SK-MEL-5 (cell line): Measurements from ENCODE around the gene MICAL3. TPM values are rescaled to one million over a fixed set of nuclear protein-coding genes. Genes with fewer than 3 reads are reported as not detected.

Experiments
- DNase-seq: peaks from one replicate; pipeline ENCODE4 v3.0.0-alpha.2; 2016; ENCODE audit warnings: low read depth, low spot score
- in situ Hi-C: cut with HindIII; loops from 2 replicates; pipeline ENCODE4 v1.10.0; 2016; ENCODE audit warnings: low sequenced_read_pairs, high pct_unique_total_duplicates, low pct_unique_long_range_greater_than_20kb
- total RNA-seq: library from RNA; depleted of rRNA; stranded (reverse); fragments of >200 nt; shearing (Covaris generic); gene quantifications from 2 replicates; pipeline ENCODE4 v1.2.3, GENCODE V29; 2014

MICAL3 gene
- total RNA-seq, 1 experiment from 2014 or later = 36.6 TPM

DNA sequence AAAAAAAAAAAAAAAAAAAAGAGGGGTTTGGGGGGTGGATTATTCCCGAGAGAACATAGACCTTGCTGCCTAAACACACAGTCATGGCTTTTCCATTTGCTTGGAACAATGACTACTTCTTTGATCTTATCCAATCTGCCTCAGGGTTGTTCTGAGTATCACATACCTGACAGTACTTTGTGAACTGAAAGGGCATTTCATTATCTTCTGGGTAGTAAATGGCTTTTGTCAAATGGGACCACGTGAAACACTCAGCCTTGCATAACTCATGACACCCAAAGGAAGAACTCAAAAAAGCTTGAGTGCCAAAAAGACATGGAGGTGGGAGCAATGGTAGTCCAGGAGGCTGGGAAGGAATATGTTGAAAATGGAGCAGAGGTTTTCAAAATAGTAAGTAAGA, 126.9 kb downstream of the MICAL3 start:
- in situ Hi-C loops = no loop called here
- DNase-seq = peak; percentile 75

GRCh38 chr22:17896586-17896985, 127.8 kb downstream of the MICAL3 start:
- peak; percentile 71 for DNase-seq
- in situ Hi-C loops = no loop called here

DNA sequence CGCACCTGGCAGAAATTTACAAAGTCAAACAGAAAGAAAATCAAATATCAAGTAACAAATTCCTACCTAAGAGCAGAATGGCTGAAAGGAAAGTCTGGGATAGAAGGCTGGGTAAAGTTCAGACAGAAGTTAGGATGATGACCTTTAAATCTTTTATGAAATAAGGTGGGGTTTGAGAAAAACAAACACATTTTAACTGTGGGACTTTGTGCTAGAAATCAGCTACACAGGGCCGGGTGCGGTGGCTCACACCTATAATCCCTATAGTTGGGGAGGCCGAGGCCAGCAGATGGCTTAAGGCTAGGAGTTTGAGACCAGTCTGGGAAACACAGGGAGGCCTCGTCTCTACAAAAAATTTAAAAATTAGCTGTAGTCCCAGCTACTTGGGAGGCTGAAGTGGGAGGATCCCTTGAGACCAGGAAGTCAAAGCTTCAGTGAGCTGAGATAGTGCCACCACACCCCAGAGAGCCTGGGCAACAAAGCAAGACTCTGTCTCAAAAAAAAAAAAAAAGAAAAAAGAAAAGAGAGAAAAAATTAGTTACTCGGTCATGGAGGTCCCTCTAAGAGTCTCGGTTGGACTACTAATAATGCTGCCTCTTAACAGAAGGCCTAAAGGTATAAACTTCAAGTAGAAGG, 130.3 kb downstream of the MICAL3 start:
- in situ Hi-C loops = no loop called here
- no peak for DNase-seq

DNA sequence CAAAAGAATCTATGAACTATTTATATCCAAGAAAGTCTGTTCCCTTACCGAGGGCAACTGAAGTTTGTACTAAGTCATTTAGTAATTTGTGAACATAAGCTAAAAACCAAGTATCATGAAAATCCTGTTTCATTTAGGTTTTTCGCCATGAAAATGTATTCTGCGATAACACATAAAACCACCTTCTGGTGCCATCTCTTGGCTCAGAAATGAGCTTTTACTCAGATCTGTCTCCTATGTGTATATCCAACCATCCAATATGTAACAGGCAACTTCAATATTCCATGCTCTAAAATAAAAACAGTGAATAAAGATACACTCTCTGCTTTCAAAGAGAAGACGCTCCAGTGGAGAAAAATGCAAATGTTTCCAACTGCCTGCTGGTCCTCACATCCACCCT, 132.0 kb downstream of the MICAL3 start:
- in situ Hi-C loops = no loop called here
- DNase-seq = no peak

GRCh38 chr22:17891481-17892167, 132.7 kb downstream of the MICAL3 start:
- in situ Hi-C loops = no loop called here
- DNase-seq = peak; percentile 49

- DNase-seq = no peak
- in situ Hi-C loops = no loop called here
Observed at GRCh38 chr22:17890892-17891291, 133.5 kb downstream of the MICAL3 start.

DNA sequence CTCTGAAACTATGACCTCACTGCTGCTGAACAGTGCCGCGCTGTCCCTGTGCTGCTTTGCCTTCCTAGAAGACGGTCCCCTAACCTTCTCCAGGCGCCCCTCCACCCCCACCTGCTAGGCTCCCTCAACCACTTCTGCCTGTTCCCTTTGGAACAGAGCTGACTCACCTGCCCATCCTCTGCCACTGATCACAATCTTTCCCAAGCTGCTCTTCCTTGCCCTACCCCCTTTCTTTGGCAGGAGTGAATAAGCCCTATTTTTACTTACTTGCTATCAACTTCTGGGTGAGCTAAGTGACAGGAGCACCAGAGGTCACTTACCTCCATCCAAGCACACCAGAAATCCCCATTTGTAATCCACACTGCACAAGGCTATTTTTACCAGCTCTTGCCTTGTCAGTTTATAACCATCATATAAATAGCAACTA, 134.1 kb downstream of the MICAL3 start:
- in situ Hi-C loops = no loop called here
- no peak for DNase-seq

GRCh38 chr22:17888855-17889254, 135.5 kb downstream of the MICAL3 start:
- DNase-seq = peak; percentile 56
- in situ Hi-C loops = no loop called here

DNA sequence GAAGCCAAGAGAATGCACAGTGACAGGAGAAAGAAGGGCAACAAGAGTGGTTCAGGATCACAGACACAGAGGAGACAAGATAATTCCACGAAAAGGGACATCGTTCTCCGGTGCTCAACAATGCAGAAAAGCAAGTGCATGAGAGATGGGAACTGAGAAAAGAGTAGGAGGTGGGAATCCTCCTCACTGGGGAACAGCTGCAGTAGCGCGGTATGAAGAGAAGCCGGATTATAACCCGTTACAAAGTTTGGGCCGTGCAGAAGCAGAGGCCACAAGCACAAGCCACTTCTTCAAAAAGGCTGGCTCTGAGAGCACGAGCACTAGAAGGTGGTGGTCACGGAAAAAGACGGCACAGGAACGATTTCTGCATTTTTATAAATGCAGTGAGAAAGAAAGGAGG, 135.9 kb downstream of the MICAL3 start:
- in situ Hi-C loops = no loop called here
- no peak for DNase-seq

DNA sequence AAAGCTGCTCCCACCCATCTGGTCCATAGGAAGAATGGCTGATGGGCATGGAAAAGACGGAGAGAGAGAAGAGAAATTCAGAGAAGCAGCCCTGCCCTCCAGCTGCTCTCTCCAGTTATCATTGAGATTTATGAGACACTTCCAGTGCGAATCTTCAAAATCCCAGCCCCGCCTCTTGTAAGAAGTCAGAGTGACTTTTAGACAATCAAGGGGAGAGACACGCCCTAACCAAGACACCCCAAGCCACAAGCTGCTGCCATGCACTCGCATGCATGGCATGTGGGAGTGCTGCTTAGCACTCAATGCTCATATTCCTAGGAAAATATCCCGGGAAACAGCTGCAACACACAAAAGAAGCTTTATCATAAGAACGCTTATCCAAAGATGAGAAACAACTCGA, 139.5 kb downstream of the MICAL3 start:
- in situ Hi-C loops = no loop called here

GRCh38 chr22:17884084-17884483, 140.3 kb downstream of the MICAL3 start:
- in situ Hi-C loops = no loop called here
- DNase-seq = no peak

More for the DNA sequence above, 139.5 kb downstream of the MICAL3 start:
- DNase-seq = no peak

GRCh38 chr22:17883356-17883755, 141.0 kb downstream of the MICAL3 start:
- in situ Hi-C loops = no loop called here
- DNase-seq = no peak

DNA sequence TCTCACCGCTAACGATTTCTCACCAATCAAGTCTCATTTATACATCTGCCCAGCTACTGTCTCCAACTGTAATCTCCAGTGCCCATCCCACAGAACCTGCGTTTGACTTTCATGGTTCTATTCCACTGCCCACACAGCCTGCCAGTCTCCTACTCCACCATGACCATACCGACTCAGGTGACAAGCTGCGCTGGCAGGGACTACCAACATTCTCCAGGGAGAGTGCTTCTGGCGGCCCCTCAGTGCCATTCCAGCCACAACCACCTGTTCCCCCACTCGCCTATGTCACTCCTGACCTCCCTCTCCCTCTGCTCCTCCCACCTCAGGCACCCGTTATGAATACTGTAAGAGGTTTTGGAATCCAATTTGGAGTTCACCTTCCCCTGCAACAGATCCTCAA, 141.6 kb downstream of the MICAL3 start:
- in situ Hi-C loops = no loop called here

DNA sequence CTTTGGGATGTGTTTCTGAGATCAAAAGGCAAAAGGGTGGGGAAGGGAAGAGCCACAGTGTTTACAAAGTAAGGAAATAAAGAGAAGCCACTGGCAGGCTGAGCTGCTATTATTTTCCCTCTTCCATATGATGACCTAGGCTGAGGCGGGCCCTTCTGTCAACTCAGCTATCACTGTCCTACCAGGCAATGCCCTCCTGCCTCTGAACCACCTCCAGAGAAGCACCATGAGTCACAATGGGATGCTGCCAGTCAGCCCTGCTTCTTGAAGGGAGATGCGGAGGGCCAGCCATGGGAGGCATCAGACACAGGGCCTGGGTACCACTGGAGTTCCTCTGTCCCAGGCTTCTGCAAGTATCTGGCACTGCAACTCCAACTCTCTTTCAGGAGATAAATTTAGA, 142.2 kb downstream of the MICAL3 start:
- DNase-seq = no peak
- in situ Hi-C loops = no loop called here

More for the DNA sequence above, 141.6 kb downstream of the MICAL3 start:
- DNase-seq = no peak

DNA sequence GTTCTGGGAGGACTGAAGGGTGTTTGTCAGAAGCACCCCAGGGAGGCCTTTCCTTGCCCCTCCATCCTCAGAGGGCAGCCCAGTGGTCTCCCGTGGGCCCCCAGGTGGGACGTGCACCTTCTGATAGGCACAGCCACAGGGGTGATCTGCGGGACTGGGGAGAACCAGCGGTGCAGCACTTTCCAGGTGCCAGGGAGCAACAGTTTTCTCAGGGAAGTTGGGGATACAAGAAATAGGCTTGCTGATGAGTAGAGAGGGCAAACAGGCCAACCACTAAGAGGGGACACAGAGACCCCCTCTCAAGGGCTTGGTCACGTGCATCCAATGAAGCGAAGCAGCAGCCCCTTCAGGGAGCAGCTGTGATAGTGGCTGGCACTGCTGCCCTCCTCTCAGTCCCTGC, 143.0 kb downstream of the MICAL3 start:
- no peak for DNase-seq
- in situ Hi-C loops = no loop called here

GRCh38 chr22:17880468-17880867, 143.9 kb downstream of the MICAL3 start:
- DNase-seq = no peak

GRCh38 chr22:17880020-17880419, 144.3 kb downstream of the MICAL3 start:
- in situ Hi-C loops = no loop called here
- no peak for DNase-seq

More at GRCh38 chr22:17880468-17880867, 143.9 kb downstream of the MICAL3 start:
- in situ Hi-C loops = no loop called here

DNA sequence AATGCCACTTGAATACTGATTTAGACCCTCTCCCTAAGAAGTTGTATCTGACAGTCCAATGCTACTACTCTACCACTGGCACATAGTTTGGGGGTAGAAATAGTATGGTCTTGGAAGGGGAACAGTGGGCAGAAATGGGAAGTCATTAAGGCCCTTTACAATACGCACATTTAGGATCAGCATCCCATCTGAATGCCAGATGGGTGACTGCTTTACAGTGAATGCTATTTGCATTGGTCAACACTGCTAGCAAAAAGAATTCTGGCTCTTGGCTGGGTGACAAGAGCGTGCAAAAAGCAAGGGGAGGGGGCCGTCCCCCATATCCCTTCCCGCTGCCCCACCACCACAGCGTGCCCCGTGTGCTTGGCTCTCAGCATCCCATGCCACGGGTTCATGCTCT, 145.4 kb downstream of the MICAL3 start:
- in situ Hi-C loops = no loop called here
- DNase-seq = no peak

- in situ Hi-C loops = no loop called here
- no peak for DNase-seq
Observed at GRCh38 chr22:17878186-17878694, 146.1 kb downstream of the MICAL3 start.
